IPS-18c (cell line): ENCODE data around the gene HTT.
A peak's percentile ranks its signal among the peaks of the same experiment; 100 is the strongest.

Experiments
- H3K4me3 ChIP-seq: 2 replicates; pipeline ENCODE4 v1.7.0; 2013; ENCODE audit warnings: low read depth, mild to moderate bottlenecking, low read length, moderate library complexity; ENCODE audit not compliant: insufficient read depth
- H3K9me3 ChIP-seq: one replicate; pipeline ENCODE4 v1.6.1; 2013; ENCODE audit warnings: mild to moderate bottlenecking, low read length, moderate library complexity; ENCODE audit not compliant: control insufficient read depth, insufficient read depth

The HTT gene

DNA sequence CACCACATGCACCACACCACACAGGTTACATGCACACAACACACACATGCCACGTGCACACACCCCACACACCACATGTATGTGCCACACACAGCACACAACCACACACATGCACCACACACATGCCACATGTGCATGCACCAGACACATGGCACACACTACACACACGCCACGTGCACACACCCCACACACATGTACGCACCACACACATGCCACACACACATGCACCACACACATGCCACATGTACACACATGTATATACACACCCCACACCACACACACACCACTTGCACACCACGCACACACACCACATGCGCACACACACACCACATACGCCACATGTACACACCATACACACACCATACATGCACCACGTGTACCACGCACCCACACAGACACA, 154.8 kb downstream of the HTT start:
- no peak overlapping the region for H3K4me3 ChIP-seq
- peaks cover 2% of the 10 kb centered on the region for H3K9me3 ChIP-seq

- Histone ChIP-seq H3K9me3 (peaks cover 2% of the 10 kb centered on the region), H3K4me3 (no peak overlapping the region)
These were observed 155.5 kb downstream of the HTT start for GRCh38 chr4:3229964-3230363.

- H3K9me3 ChIP-seq, result peaks cover 2% of the 10 kb centered on the region
- H3K4me3 ChIP-seq, result no peak overlapping the region
These were observed 157.0 kb downstream of the HTT start for GRCh38 chr4:3231471-3231870.

DNA sequence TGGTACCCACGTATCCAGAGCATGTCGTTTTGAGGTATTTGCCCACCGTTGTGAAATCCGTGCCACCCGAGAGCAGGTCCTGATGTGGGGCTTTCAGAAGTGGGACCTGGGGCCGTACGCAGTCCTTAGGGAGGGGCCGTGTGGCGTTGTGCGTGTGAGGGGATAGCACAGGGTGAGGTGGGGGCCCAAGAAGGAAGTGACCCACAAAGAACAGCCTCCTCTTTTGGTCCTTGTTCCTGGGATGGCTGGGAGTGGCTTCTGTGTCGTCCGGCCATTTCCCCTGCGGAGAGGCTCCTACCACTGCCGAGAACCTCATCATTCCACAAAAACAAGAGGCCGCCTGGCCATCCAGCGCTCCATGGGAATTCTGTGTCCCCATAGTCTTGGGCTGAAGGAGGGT, 157.5 kb downstream of the HTT start:
- H3K9me3 ChIP-seq, result peaks cover 2% of the 10 kb centered on the region
- no peak overlapping the region for H3K4me3 ChIP-seq

DNA sequence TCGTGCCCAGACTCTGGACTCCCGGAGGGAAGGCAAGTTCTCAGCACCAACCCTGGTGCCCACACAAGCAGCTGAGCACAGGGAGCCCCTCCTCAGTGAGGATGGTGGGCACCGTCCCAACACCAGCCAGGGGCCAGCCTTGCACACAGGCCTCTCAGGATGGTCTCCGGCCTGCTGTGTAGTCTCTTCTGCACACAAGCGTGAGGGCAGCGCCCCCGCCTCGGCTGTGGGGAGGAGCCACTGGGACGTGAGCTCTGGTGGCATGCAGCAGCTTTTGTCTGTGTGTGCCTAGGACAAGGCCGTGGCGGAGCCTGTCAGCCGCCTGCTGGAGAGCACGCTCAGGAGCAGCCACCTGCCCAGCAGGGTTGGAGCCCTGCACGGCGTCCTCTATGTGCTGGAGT, 158.4 kb downstream of the HTT start:
- peaks cover 2% of the 10 kb centered on the region for H3K9me3 ChIP-seq
- H3K4me3 ChIP-seq, result no peak overlapping the region

DNA sequence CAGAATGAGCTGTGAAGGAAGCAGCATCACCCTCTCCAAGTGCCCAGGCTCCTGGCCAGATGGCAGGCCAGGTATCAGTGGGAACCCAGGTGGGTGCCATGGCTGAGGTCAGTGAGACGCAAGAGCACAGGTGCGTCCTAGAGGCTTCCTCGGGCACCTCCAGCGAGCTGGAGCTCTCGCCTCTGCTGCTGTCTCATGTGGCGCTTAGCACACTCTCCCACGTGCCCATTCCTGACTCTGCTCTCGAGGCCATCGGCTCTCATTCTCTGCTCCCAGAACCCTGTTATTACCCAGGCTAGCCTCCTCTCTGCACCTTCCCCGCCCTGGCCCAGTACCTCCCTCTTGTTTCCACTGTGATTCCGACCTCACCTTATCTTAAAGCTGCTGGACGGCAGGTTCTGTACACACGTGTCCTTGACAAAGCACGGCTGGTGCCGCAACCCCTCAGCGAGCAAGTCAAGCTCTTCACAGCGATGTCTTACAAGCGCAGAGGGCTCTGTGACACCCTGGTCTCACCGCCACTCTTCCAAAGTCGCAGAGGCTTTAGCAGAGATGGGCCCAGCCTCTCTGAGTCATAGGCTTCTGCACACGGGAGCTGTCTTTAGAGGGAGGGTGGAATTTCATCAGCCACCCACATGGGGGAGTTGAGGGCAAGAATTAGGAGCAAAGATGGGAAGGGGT, 159.1 kb downstream of the HTT start:
- peaks cover 2% of the 10 kb centered on the region for H3K9me3 ChIP-seq
- H3K4me3 ChIP-seq, result no peak overlapping the region

DNA sequence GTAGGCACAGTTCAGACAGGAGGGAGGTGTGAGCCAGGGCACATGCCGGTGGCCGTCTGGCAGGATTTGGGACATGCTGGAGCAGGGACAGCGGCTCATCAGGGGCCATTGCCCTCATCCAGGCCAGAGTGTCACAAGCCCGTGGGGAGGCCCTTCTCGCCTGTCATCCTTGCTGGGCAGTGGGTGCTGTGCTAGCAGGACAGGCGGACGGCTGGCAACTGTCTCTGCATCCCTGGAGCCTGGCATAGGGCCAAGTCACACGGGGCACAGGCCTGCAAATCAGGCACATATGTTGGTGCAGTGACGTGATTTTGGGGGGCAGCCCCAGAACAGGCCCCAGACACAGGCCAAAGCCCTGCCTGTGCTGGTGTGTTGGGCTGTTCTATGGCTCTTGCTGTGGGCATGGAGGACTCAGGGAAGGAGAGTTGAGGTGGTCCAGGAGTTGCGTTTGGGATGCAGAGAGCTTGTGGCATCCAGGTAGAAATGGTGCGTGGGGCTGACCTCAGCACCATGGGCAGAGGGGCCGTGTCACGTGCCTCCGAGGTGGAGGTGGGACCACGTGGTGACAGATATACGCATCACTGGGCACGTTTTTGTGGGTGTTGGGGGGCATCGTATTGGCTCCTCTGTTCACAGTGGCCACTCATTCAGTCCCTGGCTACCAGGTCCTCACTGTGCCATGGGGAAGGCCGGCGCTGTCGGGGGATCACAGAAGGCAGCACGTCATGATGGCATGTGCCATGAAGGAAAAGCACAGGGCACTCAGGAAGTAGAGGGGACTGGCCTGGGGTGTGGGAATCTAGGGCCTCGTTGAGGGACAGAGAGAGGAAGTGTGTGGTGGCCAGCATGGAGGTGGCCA, 159.9 kb downstream of the HTT start:
- Histone ChIP-seq H3K9me3 (peaks cover 2% of the 10 kb centered on the region), H3K4me3 (no peak overlapping the region)

GRCh38 chr4:3235030-3235345, 160.5 kb downstream of the HTT start:
- Histone ChIP-seq H3K4me3 (no peak overlapping the region), H3K9me3 (peaks cover 2% of the 10 kb centered on the region)

DNA sequence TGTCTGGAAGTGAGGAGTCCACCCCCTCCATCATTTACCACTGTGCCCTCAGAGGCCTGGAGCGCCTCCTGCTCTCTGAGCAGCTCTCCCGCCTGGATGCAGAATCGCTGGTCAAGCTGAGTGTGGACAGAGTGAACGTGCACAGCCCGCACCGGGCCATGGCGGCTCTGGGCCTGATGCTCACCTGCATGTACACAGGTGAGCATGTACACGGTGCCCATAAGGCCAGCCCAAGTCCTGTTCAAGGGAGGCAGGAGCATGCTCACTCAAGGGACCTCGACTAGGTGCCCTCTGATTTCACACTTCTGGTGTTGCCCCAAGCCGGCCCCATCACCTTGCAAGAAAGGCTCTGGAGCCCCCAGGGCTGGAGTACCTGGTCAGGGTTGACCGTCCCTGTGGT, 161.1 kb downstream of the HTT start:
- H3K9me3 ChIP-seq, result peaks cover 2% of the 10 kb centered on the region
- H3K4me3 ChIP-seq, result no peak overlapping the region

DNA sequence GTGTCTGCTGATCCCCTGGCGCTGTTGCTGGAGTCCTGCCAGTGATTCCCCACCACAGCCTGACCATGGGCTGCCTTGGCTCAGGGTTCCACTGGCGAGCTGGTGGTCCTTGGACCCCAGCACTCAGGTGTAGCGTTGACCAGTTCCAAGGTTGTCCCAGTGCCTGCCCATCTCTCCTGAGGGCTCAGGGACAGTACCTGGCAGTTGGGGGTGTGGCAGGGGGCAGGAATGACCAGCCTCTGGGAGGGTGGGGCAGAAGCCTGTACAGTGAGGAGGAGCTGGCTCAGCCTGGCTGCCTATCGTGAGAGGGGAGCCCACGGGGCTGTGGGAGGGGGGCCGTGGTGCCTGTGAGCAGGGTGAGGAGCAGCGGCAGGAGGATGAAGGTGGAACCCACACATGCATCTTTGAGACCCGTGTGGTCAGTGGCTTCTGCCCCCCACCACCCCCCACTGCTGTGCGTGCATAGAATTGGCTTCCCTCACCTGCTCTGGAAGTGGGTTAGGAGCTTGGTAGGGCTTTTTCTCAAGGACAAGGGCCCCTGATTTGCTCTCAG, 161.9 kb downstream of the HTT start:
- H3K4me3 ChIP-seq, result no peak overlapping the region
- H3K9me3 ChIP-seq, result peaks cover 2% of the 10 kb centered on the region

DNA sequence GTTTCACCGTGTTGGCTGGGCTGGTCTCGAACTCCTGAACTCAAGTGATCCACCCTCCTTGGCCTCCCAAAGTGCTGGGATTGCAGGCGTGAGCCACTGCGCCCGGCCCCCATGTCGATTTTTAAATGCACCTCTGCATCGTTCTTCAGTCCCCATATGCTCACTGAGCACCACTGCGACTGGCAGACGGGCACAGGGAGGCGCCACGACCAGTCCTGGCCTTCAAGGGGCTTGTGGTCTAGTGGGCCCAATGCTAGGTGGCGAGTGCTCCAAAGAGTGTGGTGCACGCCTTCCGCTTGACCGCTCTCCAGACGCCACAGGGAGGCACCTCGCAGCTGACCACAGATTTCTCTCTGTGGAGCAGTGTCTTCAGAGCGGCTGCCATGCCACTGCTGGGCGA, 162.8 kb downstream of the HTT start:
- H3K9me3 ChIP-seq, result no peaks in the 10 kb centered on the region
- H3K4me3 ChIP-seq, result no peak overlapping the region

- Histone ChIP-seq H3K4me3 (no peak overlapping the region), H3K9me3 (no peaks in the 10 kb centered on the region)
These were observed 163.5 kb downstream of the HTT start for GRCh38 chr4:3237712-3238560.

DNA sequence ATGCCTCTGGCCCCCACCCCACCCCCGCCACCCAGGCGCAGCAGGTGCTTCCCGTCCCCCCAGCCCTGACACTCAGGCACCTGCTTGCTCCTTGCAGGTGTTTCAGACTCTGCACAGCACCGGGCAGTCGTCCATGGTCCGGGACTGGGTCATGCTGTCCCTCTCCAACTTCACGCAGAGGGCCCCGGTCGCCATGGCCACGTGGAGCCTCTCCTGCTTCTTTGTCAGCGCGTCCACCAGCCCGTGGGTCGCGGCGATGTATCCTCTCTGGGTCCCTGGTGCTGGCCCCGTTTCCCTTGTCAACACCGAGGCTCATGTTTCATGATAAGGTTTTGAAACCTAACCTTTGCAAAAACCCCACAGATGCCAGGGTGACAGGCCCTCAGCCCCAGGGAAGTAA, 164.2 kb downstream of the HTT start:
- Histone ChIP-seq H3K4me3 (no peak overlapping the region), H3K9me3 (no peaks in the 10 kb centered on the region)

DNA sequence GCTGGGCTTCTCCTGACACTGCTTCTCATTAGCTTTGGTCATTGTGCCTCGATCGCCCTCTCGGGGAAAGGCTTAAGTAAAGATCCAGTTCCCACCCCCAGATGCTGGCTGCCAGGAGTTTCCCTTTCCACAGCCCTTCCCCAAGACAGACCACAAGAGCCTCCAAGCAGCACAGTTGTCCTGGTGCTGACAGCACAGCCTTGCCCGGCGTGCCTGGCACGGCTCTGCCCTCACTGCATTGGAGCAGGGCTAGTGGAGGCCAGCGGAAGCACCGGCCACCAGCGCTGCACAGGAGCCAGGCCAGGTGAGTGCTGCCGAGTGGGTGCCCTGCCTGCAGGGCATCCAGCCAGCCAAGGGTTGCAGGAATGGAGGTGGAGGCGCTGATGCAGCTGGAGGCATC, 164.8 kb downstream of the HTT start:
- H3K4me3 ChIP-seq, result no peak overlapping the region

DNA sequence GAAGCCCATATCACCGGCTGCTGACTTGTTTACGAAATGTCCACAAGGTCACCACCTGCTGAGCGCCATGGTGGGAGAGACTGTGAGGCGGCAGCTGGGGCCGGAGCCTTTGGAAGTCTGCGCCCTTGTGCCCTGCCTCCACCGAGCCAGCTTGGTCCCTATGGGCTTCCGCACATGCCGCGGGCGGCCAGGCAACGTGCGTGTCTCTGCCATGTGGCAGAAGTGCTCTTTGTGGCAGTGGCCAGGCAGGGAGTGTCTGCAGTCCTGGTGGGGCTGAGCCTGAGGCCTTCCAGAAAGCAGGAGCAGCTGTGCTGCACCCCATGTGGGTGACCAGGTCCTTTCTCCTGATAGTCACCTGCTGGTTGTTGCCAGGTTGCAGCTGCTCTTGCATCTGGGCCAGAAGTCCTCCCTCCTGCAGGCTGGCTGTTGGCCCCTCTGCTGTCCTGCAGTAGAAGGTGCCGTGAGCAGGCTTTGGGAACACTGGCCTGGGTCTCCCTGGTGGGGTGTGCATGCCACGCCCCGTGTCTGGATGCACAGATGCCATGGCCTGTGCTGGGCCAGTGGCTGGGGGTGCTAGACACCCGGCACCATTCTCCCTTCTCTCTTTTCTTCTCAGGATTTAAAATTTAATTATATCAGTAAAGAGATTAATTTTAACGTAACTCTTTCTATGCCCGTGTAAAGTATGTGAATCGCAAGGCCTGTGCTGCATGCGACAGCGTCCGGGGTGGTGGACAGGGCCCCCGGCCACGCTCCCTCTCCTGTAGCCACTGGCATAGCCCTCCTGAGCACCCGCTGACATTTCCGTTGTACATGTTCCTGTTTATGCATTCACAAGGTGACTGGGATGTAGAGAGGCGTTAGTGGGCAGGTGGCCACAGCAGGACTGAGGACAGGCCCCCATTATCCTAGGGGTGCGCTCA, 165.8 kb downstream of the HTT start:
- Histone ChIP-seq H3K4me3 (peak overlapping the region; percentile 20; the same call in 1 of the 2 replicates), H3K9me3 (no peaks in the 10 kb centered on the region)

More for the DNA sequence above, 164.8 kb downstream of the HTT start:
- no peaks in the 10 kb centered on the region for H3K9me3 ChIP-seq

- Histone ChIP-seq H3K4me3 (no peak overlapping the region), H3K9me3 (no peaks in the 10 kb centered on the region)
These were observed 166.5 kb downstream of the HTT start for GRCh38 chr4:3240936-3241522.
